HCT116 (cell line): Measurements from ENCODE around the gene AGBL1.

ENCODE experiments used
- CTCF ChIP-seq, 3 experiments: fragments of 200-600 bp in 1 of 3; sonication (generic) in 1 of 3; IDR thresholded peaks in 2 of 3; conservative IDR thresholded peaks in 1 of 3; 2 replicates each; pipeline ENCODE4 v1.5.1; 2012 to 2017; ENCODE audit warnings: low read depth in 2 of 3, low read length in 2 of 3, antibody characterized with exemption in 1 of 3, borderline replicate concordance in 1 of 3, control low read depth in 1 of 3, mild to moderate bottlenecking in 1 of 3, mixed read lengths in 1 of 3, mixed run types in 1 of 3, moderate library complexity in 1 of 3; ENCODE audit not compliant: insufficient read depth in 1 of 3
- POLR2A ChIP-seq: IDR thresholded peaks from 2 replicates; pipeline ENCODE4 v1.7.0; 2011; ENCODE audit warnings: borderline replicate concordance; ENCODE audit not compliant: insufficient read depth, insufficient read length; ENCODE audit errors: extremely low read depth
- RAD21 ChIP-seq: IDR thresholded peaks from 2 replicates; pipeline ENCODE4 v1.6.1; 2012; ENCODE audit warnings: low read depth, mild to moderate bottlenecking
- REST ChIP-seq: IDR thresholded peaks from 2 replicates; pipeline ENCODE4 v1.6.1; 2012; ENCODE audit warnings: low read depth
- YY1 ChIP-seq: IDR thresholded peaks from 2 replicates; pipeline ENCODE4 v1.6.1; 2011; ENCODE audit warnings: low read length, low read depth, moderate library complexity, mild to moderate bottlenecking; ENCODE audit not compliant: insufficient replicate concordance; ENCODE audit errors: extremely low read depth

GRCh38 chr15:86741917-86742316 lies 662.2 kb downstream of the AGBL1 start:
- TF ChIP-seq CTCF (IDR thresholded peaks at IDR 0.05 in 2 of 3, conservative IDR thresholded peaks at IDR 0.05 in 1 of 3; ENCODE audit: borderline replicate concordance in 1 of 3, insufficient read depth in 1 of 3, low read depth in 2 of 3, low read length in 2 of 3) = no peak
- no peak for TF ChIP-seq POLR2A
- TF ChIP-seq RAD21 = no peak
- TF ChIP-seq REST = no peak
- no peak for TF ChIP-seq YY1
